Peyer's patch (tissue), 4 donors: ENCODE data around the gene DHTKD1. TPM values are rescaled to one million over a fixed set of nuclear protein-coding genes. Genes with fewer than 3 reads are reported as not detected.

Experiments
- DNase-seq, 3 donors: peaks; one replicate each; pipeline ENCODE4 v3.0.0-alpha.2; 2017 to 2019
- H3K27ac ChIP-seq, 4 donors: fragments of 200-600 bp; sonication (generic); one replicate each; pipeline ENCODE4 v1.5.1; 2016 to 2019
- H3K27me3 ChIP-seq, 2 donors: fragments of 200-600 bp; sonication (generic); one replicate each; pipeline ENCODE4 v1.5.1; 2019
- H3K36me3 ChIP-seq, 3 donors: fragments of 200-600 bp; sonication (generic); one replicate each; pipeline ENCODE4 v1.5.1; 2016 to 2019
- H3K4me1 ChIP-seq, 4 donors: fragments of 200-600 bp; sonication (generic); one replicate each; pipeline ENCODE4 v1.5.1; 2016 to 2019
- H3K4me3 ChIP-seq, 4 donors: fragments of 200-600 bp; sonication (generic); 1 replicate in 3 of 4; 2 replicates in 1 of 4; pipeline ENCODE4 v1.5.1; 2016 to 2019; ENCODE audit warnings: mild to moderate bottlenecking in 1 of 4
- H3K9me3 ChIP-seq, 4 donors: fragments of 200-600 bp; sonication (generic); one replicate each; pipeline ENCODE4 v1.5.1; 2016 to 2019; ENCODE audit warnings: mild to moderate bottlenecking in 1 of 4
- CTCF ChIP-seq, 6 experiments: fragments of 450-650 bp in 4 of 6; fragments of 200-600 bp in 2 of 6; sonication (generic) in 1 of 6; IDR thresholded peaks; one replicate each; pipeline ENCODE4 v1.5.1; 2017 to 2019; ENCODE audit warnings: antibody characterized with exemption in 6 of 6, mild to moderate bottlenecking in 3 of 6, moderate library complexity in 1 of 6
- POLR2A ChIP-seq, 2 donors: fragments of 450-650 bp; IDR thresholded peaks; one replicate each; pipeline ENCODE4 v1.5.1; 2017; ENCODE audit warnings: antibody characterized with exemption in 2 of 2, mild to moderate bottlenecking in 2 of 2, moderate library complexity in 2 of 2
- total RNA-seq, 4 donors: library from RNA; depleted of rRNA; stranded (reverse); fragments of >200 nt; gene quantifications; one replicate each; pipeline ENCODE4 v1.1.0, GENCODE V29; 2016

The DHTKD1 gene
- total RNA-seq, 4 donors from 2014 or later, result 18.4 to 32.1 (median 24.2) TPM

GRCh38 chr10:12129222-12130111 lies 60.7 kb downstream of the DHTKD1 start, which contains the start of gene SEC61A2:
Gene SEC61A2 (plus strand): TSS chr10:12129677. CDS start chr10:12129788, 111 bp downstream.
- Histone ChIP-seq H3K27ac (peak within 1 kb of the TSS; percentile 94 to 99 (median 94)), H3K4me1 (no peaks in the 10 kb centered on the region), H3K36me3 (peaks cover 0 to 4% (median 0%) of the 10 kb centered on the region in 3 donors), H3K9me3 (no peaks in the 10 kb centered on the region), H3K4me3 (peak within 1 kb of the TSS; percentile 90 to 92 (median 91)), H3K27me3 (no peaks in the 10 kb centered on the region)
- peak; percentile 96 to 99 (median 98) for DNase-seq
- TF ChIP-seq POLR2A (IDR thresholded peaks at IDR 0.05), result peak; percentile 80 to 88
- no peak for TF ChIP-seq CTCF (IDR thresholded peaks at IDR 0.05)

- Histone ChIP-seq H3K4me1 (no peaks in the 10 kb centered on the region), H3K27ac (peak overlapping the region in 3 of 4 donors; percentile 94 to 99 (median 94)), H3K9me3 (no peaks in the 10 kb centered on the region), H3K4me3 (peak overlapping the region; percentile 90 to 92 (median 91)), H3K27me3 (no peaks in the 10 kb centered on the region), H3K36me3 (peaks cover 0 to 10% (median 0%) of the 10 kb centered on the region in 3 donors)
- TF ChIP-seq POLR2A (IDR thresholded peaks at IDR 0.05) (no peak), CTCF (IDR thresholded peaks at IDR 0.05) (peak in 5 of 6 experiments; percentile 21 to 38 (median 27))
- DNase-seq, result peak in 2 of 3 donors; percentile 48 to 58
These were observed 61.6 kb downstream of the DHTKD1 start for GRCh38 chr10:12130237-12130872.

GRCh38 chr10:12135631-12136030 lies 66.9 kb downstream of the DHTKD1 start:
- DNase-seq, result no peak
- Histone ChIP-seq H3K4me1 (no peaks in the 10 kb centered on the region), H3K9me3 (no peaks in the 10 kb centered on the region), H3K36me3 (peaks cover 0 to 50% (median 0%) of the 10 kb centered on the region in 3 donors), H3K27me3 (no peaks in the 10 kb centered on the region), H3K27ac (no peak overlapping the region), H3K4me3 (no peak overlapping the region)
- TF ChIP-seq POLR2A (IDR thresholded peaks at IDR 0.05), result no peak
- no peak for TF ChIP-seq CTCF (IDR thresholded peaks at IDR 0.05)

- H3K9me3 ChIP-seq, result no peaks in the 10 kb centered on the region
- TF ChIP-seq POLR2A (IDR thresholded peaks at IDR 0.05), result no peak
- TF ChIP-seq CTCF (IDR thresholded peaks at IDR 0.05), result no peak
- no peaks in the 10 kb centered on the region for H3K27me3 ChIP-seq
- no peaks in the 10 kb centered on the region for H3K4me1 ChIP-seq
- H3K4me3 ChIP-seq, result no peak overlapping the region
- H3K36me3 ChIP-seq, result peaks cover 0 to 71% (median 2%) of the 10 kb centered on the region in 3 donors
- no peak overlapping the region for H3K27ac ChIP-seq
- no peak for DNase-seq
These were observed 71.3 kb downstream of the DHTKD1 start for GRCh38 chr10:12140038-12140437.

- no peaks in the 10 kb centered on the region for H3K9me3 ChIP-seq
- TF ChIP-seq CTCF (IDR thresholded peaks at IDR 0.05) (no peak), POLR2A (IDR thresholded peaks at IDR 0.05) (no peak)
- no peak overlapping the region for H3K27ac ChIP-seq
- peaks cover 0 to 47% (median 2%) of the 10 kb centered on the region in 3 donors for H3K36me3 ChIP-seq
- no peaks in the 10 kb centered on the region for H3K27me3 ChIP-seq
- no peak overlapping the region for H3K4me3 ChIP-seq
- H3K4me1 ChIP-seq, result no peaks in the 10 kb centered on the region
- DNase-seq, result no peak
These were observed 75.8 kb downstream of the DHTKD1 start for GRCh38 chr10:12144538-12144937.
